ENCODE results near the gene CAMK2G.
A peak's percentile ranks its signal among the peaks of the same experiment; 100 is the strongest.

CAMK2G gene

GRCh38 chr10:73908853-73909539 is 34.6 kb upstream of the CAMK2G start:
- H3K79me2 ChIP-seq (ENCODE audit: insufficient read depth, low read length), result no peaks in the 10 kb centered on the region
- no peak overlapping the region for H3K27ac ChIP-seq (ENCODE audit: low read length)
- H3K27me3 ChIP-seq (ENCODE audit: insufficient read depth, low read length, poor library complexity), result peaks cover 78% of the 10 kb centered on the region
- H3K4me3 ChIP-seq (ENCODE audit: low read depth in 1 of 2, low read length in 2 of 2), result peak overlapping the region in 1 of 2 experiments; percentile 27; a peak in 2 of 4 replicates
- H3K4me2 ChIP-seq (ENCODE audit: insufficient read depth, low read length), result peak overlapping the region; percentile 44
- ATAC-seq (ENCODE audit: insufficient read depth, low read depth), result peak; percentile 27; the same call in 2 of the 3 replicates
- H3K36me3 ChIP-seq (ENCODE audit: insufficient read depth, low read length), result no peaks in the 10 kb centered on the region
- H3K9me3 ChIP-seq (ENCODE audit: insufficient read depth, low read length, severe bottlenecking), result no peaks in the 10 kb centered on the region
- DNase-seq, result peak; percentile 47
- peaks cover 46% of the 10 kb centered on the region for H3K4me1 ChIP-seq (ENCODE audit: insufficient read depth, low read length)
- H3K9ac ChIP-seq (ENCODE audit: low read depth, low read length), result peak overlapping the region; percentile 7; the same call in 1 of the 2 replicates
- TF ChIP-seq CTCF (IDR thresholded peaks at IDR 0.05; ENCODE audit: borderline replicate concordance, extremely low read depth, low read length, poor library complexity, severe bottlenecking) (no peak), EZH2 (IDR thresholded peaks at IDR 0.05; ENCODE audit: borderline replicate concordance, low read depth, low read length, severe bottlenecking) (no peak)
- H2AFZ ChIP-seq (ENCODE audit: low read depth, low read length), result no peak overlapping the region
- H4K20me1 ChIP-seq (ENCODE audit: insufficient read depth, low read length), result peaks cover 24% of the 10 kb centered on the region

- ATAC-seq (ENCODE audit: insufficient read depth, low read depth) (no peak), DNase-seq (no peak)
- H3K27ac ChIP-seq (ENCODE audit: low read length), result no peak overlapping the region
- H4K20me1 ChIP-seq (ENCODE audit: insufficient read depth, low read length), result peaks cover 22% of the 10 kb centered on the region
- peak overlapping the region; percentile 44 for H3K4me2 ChIP-seq (ENCODE audit: insufficient read depth, low read length)
- TF ChIP-seq CTCF (IDR thresholded peaks at IDR 0.05; ENCODE audit: borderline replicate concordance, extremely low read depth, low read length, poor library complexity, severe bottlenecking), result no peak
- peak overlapping the region in 1 of 2 experiments; percentile 39; a peak in 2 of 4 replicates for H3K4me3 ChIP-seq (ENCODE audit: low read depth in 1 of 2, low read length in 2 of 2)
- H3K79me2 ChIP-seq (ENCODE audit: insufficient read depth, low read length), result no peaks in the 10 kb centered on the region
- 0 out of 2 replicates have a peak overlapping the region, but pooled peaks have one; percentile 2 for H3K9ac ChIP-seq (ENCODE audit: low read depth, low read length)
- no peaks in the 10 kb centered on the region for H3K9me3 ChIP-seq (ENCODE audit: insufficient read depth, low read length, severe bottlenecking)
- no peak overlapping the region for H2AFZ ChIP-seq (ENCODE audit: low read depth, low read length)
- no peaks in the 10 kb centered on the region for H3K36me3 ChIP-seq (ENCODE audit: insufficient read depth, low read length)
- peaks cover 68% of the 10 kb centered on the region for H3K27me3 ChIP-seq (ENCODE audit: insufficient read depth, low read length, poor library complexity)
- peaks cover 46% of the 10 kb centered on the region for H3K4me1 ChIP-seq (ENCODE audit: insufficient read depth, low read length)
Observed at GRCh38 chr10:73907841-73908517, 33.6 kb upstream of the CAMK2G start.

- H2AFZ ChIP-seq (ENCODE audit: low read depth, low read length), result no peak overlapping the region
Observed at GRCh38 chr10:73906524-73907447, 32.4 kb upstream of the CAMK2G start.

More at GRCh38 chr10:73906524-73907447, 32.4 kb upstream of the CAMK2G start:
- Histone ChIP-seq H3K4me2 (ENCODE audit: insufficient read depth, low read length) (no peak overlapping the region), H3K4me3 (ENCODE audit: low read depth in 1 of 2, low read length in 2 of 2) (no peak overlapping the region), H3K36me3 (ENCODE audit: insufficient read depth, low read length) (no peaks in the 10 kb centered on the region), H3K79me2 (ENCODE audit: insufficient read depth, low read length) (no peaks in the 10 kb centered on the region), H3K4me1 (ENCODE audit: insufficient read depth, low read length) (peaks cover 46% of the 10 kb centered on the region), H3K9ac (ENCODE audit: low read depth, low read length) (no peak overlapping the region), H4K20me1 (ENCODE audit: insufficient read depth, low read length) (peaks cover 12% of the 10 kb centered on the region), H3K27ac (ENCODE audit: low read length) (no peak overlapping the region), H3K27me3 (ENCODE audit: insufficient read depth, low read length, poor library complexity) (peaks cover 65% of the 10 kb centered on the region), H3K9me3 (ENCODE audit: insufficient read depth, low read length, severe bottlenecking) (no peaks in the 10 kb centered on the region)
- no peak for ATAC-seq (ENCODE audit: insufficient read depth, low read depth)
- TF ChIP-seq EZH2 (IDR thresholded peaks at IDR 0.05; ENCODE audit: borderline replicate concordance, low read depth, low read length, severe bottlenecking) (no peak), CTCF (IDR thresholded peaks at IDR 0.05; ENCODE audit: borderline replicate concordance, extremely low read depth, low read length, poor library complexity, severe bottlenecking) (no peak)
- DNase-seq, result no peak
